GM12891 (cell line): ENCODE results near the gene GAS7.
"Not testable (repeated sequence)": the region's sequence is repeated elsewhere in the genome, so short reads cannot be mapped to it uniquely, and the experiment has no call there.

Source experiments
- DNase-seq: peaks from one replicate; pipeline ENCODE4 v3.0.0; 2011; ENCODE audit warnings: low spot score; ENCODE audit not compliant: insufficient read length
- FAIRE-seq: peaks from 2 replicates; lab custom pipeline; 2011; peaks lifted over from hg19 to GRCh38; lab: Jason Lieb, UNC
- PAX5 ChIP-seq: IDR thresholded peaks from 2 replicates; pipeline ENCODE4 v1.6.1; 2011; ENCODE audit warnings: low read length, moderate library complexity, mild to moderate bottlenecking; ENCODE audit not compliant: insufficient read depth, severe bottlenecking
- POLR2A ChIP-seq: IDR thresholded peaks from 2 replicates; pipeline ENCODE4 v1.6.1; 2011; ENCODE audit warnings: low read depth, low read length, control low read depth
- POLR2AphosphoS5 ChIP-seq: IDR thresholded peaks from 2 replicates; pipeline ENCODE4 v1.6.1; 2011; ENCODE audit warnings: low read depth, low read length, control low read depth
- POU2F2 ChIP-seq: IDR thresholded peaks from 2 replicates; pipeline ENCODE4 v1.6.1; 2011; ENCODE audit warnings: low read depth, mild to moderate bottlenecking, control low read depth, low read length, moderate library complexity
- SPI1 ChIP-seq: IDR thresholded peaks from 2 replicates; pipeline ENCODE4 v1.6.1; 2011; ENCODE audit warnings: low read depth, low read length, control low read depth
- TAF1 ChIP-seq: IDR thresholded peaks from 2 replicates; pipeline ENCODE4 v1.6.1; 2011; ENCODE audit warnings: low read depth, low read length, control low read depth

GAS7 gene

DNA sequence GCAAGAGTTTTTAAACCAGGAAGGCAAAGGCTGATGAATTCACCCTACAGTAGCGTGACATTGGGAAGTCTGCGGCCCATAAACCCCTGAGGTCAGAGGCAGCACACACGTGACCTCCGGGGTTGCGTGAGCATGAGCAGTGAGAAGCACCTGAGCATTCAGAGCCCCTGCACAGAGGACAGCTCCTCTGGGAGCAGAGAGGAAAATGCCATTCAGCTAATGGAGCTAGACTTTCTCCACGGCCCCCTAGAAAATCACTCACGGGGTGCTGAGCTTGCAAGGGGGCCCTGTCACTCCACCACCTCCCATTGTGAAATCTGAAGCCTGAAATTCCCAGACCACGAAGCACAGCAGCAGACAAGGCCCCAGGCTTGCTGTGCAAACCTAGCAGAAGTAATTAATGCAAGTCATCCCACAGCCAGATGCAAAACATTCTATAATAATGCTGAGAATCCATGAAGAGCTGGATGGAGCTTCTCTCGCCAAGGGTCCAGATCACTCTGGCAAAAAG lies 178.4 kb downstream of the GAS7 start:
- TF ChIP-seq POLR2AphosphoS5 (no peak), PAX5 (no peak)
- no peak for DNase-seq
- FAIRE-seq = peak; percentile 9

- TF ChIP-seq SPI1 (peak; percentile 98), POLR2AphosphoS5 (no peak), PAX5 (no peak)
- DNase-seq (peak; percentile 41), FAIRE-seq (peak; percentile 89)
Observed at GRCh38 chr17:10018461-10018891, 179.9 kb downstream of the GAS7 start.

DNA sequence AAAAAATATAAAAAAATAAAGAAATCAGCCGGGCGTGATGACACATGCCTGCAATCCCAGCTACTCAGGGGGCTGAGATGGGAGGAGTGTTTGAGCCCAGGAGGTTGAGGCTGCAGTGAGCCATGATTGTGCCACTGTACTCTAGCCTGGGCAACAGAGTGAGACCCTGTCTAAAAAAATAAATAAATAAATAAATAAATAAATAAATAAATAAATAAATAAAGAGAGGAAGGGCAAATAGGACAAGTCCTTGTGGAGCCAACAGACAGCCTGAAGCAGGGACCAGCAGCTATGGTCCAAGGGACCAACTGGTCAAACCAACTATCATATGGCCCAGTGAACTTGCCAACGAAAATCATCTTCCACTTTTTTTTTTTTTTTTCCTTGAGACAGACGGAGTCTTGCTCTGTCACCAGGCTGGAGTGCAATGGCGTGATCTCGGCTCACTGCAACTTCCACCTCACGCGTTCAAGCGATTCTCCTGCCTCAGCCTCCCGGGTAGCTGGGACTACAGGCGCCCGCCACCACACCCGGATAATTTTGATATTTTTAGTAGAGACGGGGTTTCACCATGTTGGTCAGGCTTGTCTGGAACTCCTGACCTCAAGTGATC lies 181.3 kb downstream of the GAS7 start:
- not testable (repeated sequence) for DNase-seq

DNA sequence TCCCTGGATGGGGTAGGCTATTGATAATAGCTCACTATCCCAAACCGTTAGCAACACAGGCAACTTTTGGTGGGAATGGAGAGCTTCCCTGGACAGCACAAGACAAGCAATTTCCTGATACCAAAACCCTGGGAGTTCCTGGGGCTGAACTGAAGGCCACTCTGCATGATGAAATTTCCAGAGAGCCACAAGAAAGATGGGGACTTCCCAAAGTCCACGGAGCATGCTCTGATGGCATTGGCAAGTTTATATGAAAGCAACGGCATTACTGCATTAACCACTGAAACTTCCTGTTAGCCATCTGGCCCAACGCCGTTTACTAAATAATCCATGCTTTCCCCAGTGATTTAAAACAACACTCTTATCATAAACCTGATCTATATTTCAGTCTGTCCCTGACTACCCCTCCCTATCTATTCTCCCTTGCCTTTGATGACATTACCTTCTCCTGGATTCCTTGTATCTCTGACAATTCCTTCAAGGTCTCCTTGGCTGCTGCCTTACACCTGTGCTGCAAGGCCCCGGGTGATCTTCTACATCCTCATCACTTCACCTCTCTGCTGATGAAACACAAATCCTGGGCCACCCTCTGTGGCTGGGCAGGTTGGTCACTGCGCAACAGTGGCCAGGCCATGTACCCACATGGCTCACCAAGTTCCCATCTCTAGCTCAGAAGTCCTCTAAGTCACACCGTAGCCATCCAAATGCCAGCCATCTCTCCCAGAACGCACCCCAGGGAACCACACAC lies 184.9 kb downstream of the GAS7 start:
- TF ChIP-seq POLR2A (no peak), TAF1 (no peak), POU2F2 (no peak; the same call in 1 of the 2 replicates), PAX5 (no peak), SPI1 (no peak), POLR2AphosphoS5 (no peak)
- DNase-seq (peak; percentile 31), FAIRE-seq (peak; percentile 95)

More for the DNA sequence above, 181.3 kb downstream of the GAS7 start:
- FAIRE-seq = not testable (repeated sequence)

GRCh38 chr17:10010752-10011151 lies 187.7 kb downstream of the GAS7 start:
- DNase-seq (no peak), FAIRE-seq (no peak)
- TF ChIP-seq POU2F2 (no peak), PAX5 (no peak), POLR2AphosphoS5 (no peak), POLR2A (no peak), SPI1 (no peak), TAF1 (no peak)

- TF ChIP-seq POU2F2 = no peak
- no peak for FAIRE-seq
- DNase-seq = no peak
Observed at GRCh38 chr17:10003705-10004104, 194.7 kb downstream of the GAS7 start.

GRCh38 chr17:10002567-10003360 lies 195.6 kb downstream of the GAS7 start:
- not testable (repeated sequence) for DNase-seq, FAIRE-seq

DNA sequence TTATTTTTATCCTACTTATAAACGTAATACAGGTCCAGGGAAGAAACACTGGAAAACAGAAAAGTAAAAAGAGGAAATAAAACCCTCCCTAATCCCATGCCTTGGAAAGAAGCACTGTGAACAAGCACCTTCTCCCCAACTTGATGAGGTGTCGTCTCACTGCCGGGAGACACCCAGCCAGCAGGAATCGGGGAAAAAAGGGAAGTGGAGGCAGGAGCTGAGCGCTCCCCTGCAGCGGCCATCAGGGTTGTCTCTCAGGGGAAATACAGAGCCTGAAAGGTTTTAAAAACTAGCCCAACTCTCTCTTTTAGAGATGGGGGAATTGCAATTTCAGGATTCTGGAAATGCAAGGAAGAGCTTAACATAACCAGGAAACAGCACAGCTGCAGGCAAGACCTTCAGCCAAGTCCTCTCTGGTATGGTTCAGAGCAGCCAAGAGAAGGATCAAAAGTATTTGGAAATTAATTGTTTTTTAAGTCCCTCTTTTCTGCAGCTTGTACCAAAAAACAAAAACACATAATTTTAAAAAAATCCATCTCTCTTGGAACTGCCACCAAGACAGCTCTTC lies 197.0 kb downstream of the GAS7 start:
- FAIRE-seq (no peak), DNase-seq (no peak)
- TF ChIP-seq POU2F2 (no peak), SPI1 (no peak), POLR2AphosphoS5 (no peak), TAF1 (no peak), POLR2A (no peak), PAX5 (no peak)

GRCh38 chr17:9999919-10000695 lies 198.3 kb downstream of the GAS7 start:
- no peak for TF ChIP-seq TAF1
- no peak for TF ChIP-seq POLR2AphosphoS5
- no peak; the same call in 1 of the 2 replicates for TF ChIP-seq POU2F2
- no peak for TF ChIP-seq PAX5
- TF ChIP-seq SPI1 = no peak
- no peak for TF ChIP-seq POLR2A
- DNase-seq = no peak
- peak; percentile 85 for FAIRE-seq

- DNase-seq = no peak
Observed at GRCh38 chr17:9998060-9998459, 200.3 kb downstream of the GAS7 start.

More at GRCh38 chr17:9998060-9998459, 200.3 kb downstream of the GAS7 start:
- TF ChIP-seq SPI1 = no peak
- TF ChIP-seq POLR2A = no peak
- no peak for TF ChIP-seq TAF1
- no peak for TF ChIP-seq POU2F2
- TF ChIP-seq PAX5 = no peak
- TF ChIP-seq POLR2AphosphoS5 = no peak
- no peak for FAIRE-seq
